Measurements from ENCODE around the gene PTRH1. TPM values are rescaled to one million over a fixed set of nuclear protein-coding genes. Genes with fewer than 3 reads are reported as not detected.
"Not testable (repeated sequence)": the region's sequence is repeated elsewhere in the genome, so short reads cannot be mapped to it uniquely, and the experiment has no call there.

Gene PTRH1
- 1 to 10 TPM in 10 of 12 donors, not detected in 2; 4.0 to 8.8 (median 5.3) TPM for polyA plus RNA-seq (ENCODE audit: insufficient read length in 12 of 12)
- long read RNA-seq, donor 1, transcript PTRH1-208 (5 exons, 814 nt): major isoform, 10 of 10 reads
- long read RNA-seq, donor 1, partial matches to known transcripts: 0 of 10 reads
- long read RNA-seq, donor 1, other reads (novel, unspliced or antisense): 0 of 10 reads
- long read RNA-seq, donor 2, partial matches to known transcripts: 0 of 5 reads
- long read RNA-seq, donor 2, other reads (novel, unspliced or antisense): 0 of 5 reads
- long read RNA-seq, donor 3, partial matches to known transcripts: 0 of 2 reads
- long read RNA-seq, donor 3, other reads (novel, unspliced or antisense): 0 of 2 reads
- long read RNA-seq, donor 4, partial matches to known transcripts: 0 of 1 reads
- long read RNA-seq, donor 4, other reads (novel, unspliced or antisense): 0 of 1 reads
- long read RNA-seq, donor 5: 0 reads
- long read RNA-seq, donor 6, transcript PTRH1-208 (5 exons, 814 nt): major isoform, 5 of 5 reads
- long read RNA-seq, donor 6, partial matches to known transcripts: 0 of 5 reads
- long read RNA-seq, donor 6, other reads (novel, unspliced or antisense): 0 of 5 reads
- long read RNA-seq, donor 7: 0 reads
- long read RNA-seq, donor 8, transcript PTRH1-208 (5 exons, 814 nt): major isoform, 7 of 8 reads
- long read RNA-seq, donor 8, partial matches to known transcripts: 0 of 8 reads
- long read RNA-seq, donor 8, other reads (novel, unspliced or antisense): 0 of 8 reads
- long read RNA-seq, donor 9, partial matches to known transcripts: 0 of 3 reads
- long read RNA-seq, donor 9, other reads (novel, unspliced or antisense): 0 of 3 reads
- long read RNA-seq, donor 10, partial matches to known transcripts: 0 of 3 reads
- long read RNA-seq, donor 10, other reads (novel, unspliced or antisense): 0 of 3 reads
- long read RNA-seq, donor 11, transcript PTRH1-208 (5 exons, 814 nt): major isoform, 6 of 6 reads
- long read RNA-seq, donor 11, partial matches to known transcripts: 0 of 6 reads
- long read RNA-seq, donor 11, other reads (novel, unspliced or antisense): 0 of 6 reads

GRCh38 chr9:127715470-127716337 lies at the start of gene PTRH1, which contains the start of gene TTC16:
TSS of gene PTRH1 (minus strand) at chr9:127715663. CDS start at chr9:127715639, 24 bp downstream.
TSS of gene TTC16 (plus strand) at chr9:127716079. CDS start at chr9:127716146, 67 bp downstream.
- DNase-seq: peak; percentile 98

- no peak for DNase-seq
Measured at GRCh38 chr9:127763918-127764384, 48.5 kb upstream of the PTRH1 start.

GRCh38 chr9:127762111-127762676 lies 46.7 kb upstream of the PTRH1 start:
- no peak for DNase-seq

- no peak for DNase-seq
Measured at GRCh38 chr9:127761491-127761956, 46.1 kb upstream of the PTRH1 start.

GRCh38 chr9:127761061-127761460 lies 45.6 kb upstream of the PTRH1 start:
- DNase-seq: no peak

- no peak for DNase-seq
Measured at GRCh38 chr9:127758843-127759242, 43.4 kb upstream of the PTRH1 start.

GRCh38 chr9:127756776-127757175 lies 41.3 kb upstream of the PTRH1 start:
- DNase-seq: not testable (repeated sequence)

- DNase-seq: no peak
Measured at GRCh38 chr9:127756233-127756632, 40.8 kb upstream of the PTRH1 start.

GRCh38 chr9:127755061-127756060 lies 39.9 kb upstream of the PTRH1 start:
- no peak for DNase-seq

- no peak for DNase-seq
Measured at GRCh38 chr9:127754099-127755060, 38.9 kb upstream of the PTRH1 start.

- DNase-seq: no peak
Measured at GRCh38 chr9:127753622-127754021, 38.2 kb upstream of the PTRH1 start.

- no peak for DNase-seq
Measured at GRCh38 chr9:127753148-127753547, 37.7 kb upstream of the PTRH1 start.

- no peak for DNase-seq
Measured at GRCh38 chr9:127751269-127752054, 36.0 kb upstream of the PTRH1 start.

GRCh38 chr9:127749090-127749787 lies 33.8 kb upstream of the PTRH1 start:
- no peak for DNase-seq

- DNase-seq: no peak
Measured at GRCh38 chr9:127746959-127747569, 31.6 kb upstream of the PTRH1 start.

Data from muscle of arm (tissue), 14 donors.